NB4 (cell line): Measurements from ENCODE around the gene SSPN.

Source experiments
- DNase-seq: peaks from one replicate; pipeline ENCODE4 v3.0.0; 2010; ENCODE audit warnings: low read depth
- H3K4me3 ChIP-seq: one replicate; pipeline ENCODE4 v1.5.1; 2011; ENCODE audit warnings: mild to moderate bottlenecking, low read depth, low read length, moderate library complexity
- MAX ChIP-seq: IDR thresholded peaks from 2 replicates; pipeline ENCODE4 v1.6.1; 2011; ENCODE audit warnings: low read depth, low read length
- MYC ChIP-seq: IDR thresholded peaks from 2 replicates; pipeline ENCODE4 v1.6.1; 2011; ENCODE audit warnings: low read depth, low read length
- POLR2A ChIP-seq: IDR thresholded peaks from 2 replicates; pipeline ENCODE4 v1.6.1; 2011; ENCODE audit warnings: mild to moderate bottlenecking; ENCODE audit not compliant: insufficient read length; ENCODE audit errors: extremely low read depth
- TF ChIP-seq, protein P1 (sequence below): IDR thresholded peaks from one replicate; pipeline ENCODE4 v1.5.1; 2012; ENCODE audit warnings: low read depth, low read length

The SSPN gene

DNA sequence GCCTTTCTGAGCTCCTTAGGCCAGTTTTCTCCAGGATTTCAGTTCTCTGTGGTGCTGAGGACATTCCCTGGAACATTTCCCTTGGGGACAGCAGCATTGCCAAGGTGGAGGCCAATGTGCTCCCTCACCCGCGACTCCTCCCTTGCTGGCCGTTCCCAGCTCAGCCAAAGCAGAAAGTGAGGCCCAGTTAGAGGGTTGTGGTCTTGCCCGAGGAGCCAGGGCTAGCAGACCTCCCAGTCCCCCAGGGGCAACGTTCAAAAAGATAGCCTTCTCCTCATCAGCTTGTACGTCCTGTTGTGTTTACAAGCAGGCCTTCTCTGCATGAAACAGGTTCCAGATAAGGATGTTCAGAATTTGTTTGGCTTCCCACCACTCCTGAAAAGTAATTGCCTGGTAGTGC is 78.4 kb downstream of the SSPN start:
- no peak overlapping the region for H3K4me3 ChIP-seq
- peak; percentile 90 for DNase-seq
- TF ChIP-seq POLR2A = no peak
- TF ChIP-seq MAX = no peak
- TF ChIP-seq, protein P1, sequence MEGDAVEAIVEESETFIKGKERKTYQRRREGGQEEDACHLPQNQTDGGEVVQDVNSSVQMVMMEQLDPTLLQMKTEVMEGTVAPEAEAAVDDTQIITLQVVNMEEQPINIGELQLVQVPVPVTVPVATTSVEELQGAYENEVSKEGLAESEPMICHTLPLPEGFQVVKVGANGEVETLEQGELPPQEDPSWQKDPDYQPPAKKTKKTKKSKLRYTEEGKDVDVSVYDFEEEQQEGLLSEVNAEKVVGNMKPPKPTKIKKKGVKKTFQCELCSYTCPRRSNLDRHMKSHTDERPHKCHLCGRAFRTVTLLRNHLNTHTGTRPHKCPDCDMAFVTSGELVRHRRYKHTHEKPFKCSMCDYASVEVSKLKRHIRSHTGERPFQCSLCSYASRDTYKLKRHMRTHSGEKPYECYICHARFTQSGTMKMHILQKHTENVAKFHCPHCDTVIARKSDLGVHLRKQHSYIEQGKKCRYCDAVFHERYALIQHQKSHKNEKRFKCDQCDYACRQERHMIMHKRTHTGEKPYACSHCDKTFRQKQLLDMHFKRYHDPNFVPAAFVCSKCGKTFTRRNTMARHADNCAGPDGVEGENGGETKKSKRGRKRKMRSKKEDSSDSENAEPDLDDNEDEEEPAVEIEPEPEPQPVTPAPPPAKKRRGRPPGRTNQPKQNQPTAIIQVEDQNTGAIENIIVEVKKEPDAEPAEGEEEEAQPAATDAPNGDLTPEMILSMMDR = no peak
- no peak for TF ChIP-seq MYC

GRCh38 chr12:26274441-26275312 is 79.3 kb downstream of the SSPN start:
- peak; percentile 100 for DNase-seq
- H3K4me3 ChIP-seq = peak overlapping the region; percentile 51
- TF ChIP-seq POLR2A (peak; percentile 45), MYC (peak; percentile 63; the same call in 1 of the 2 replicates), MAX (peak; percentile 66)
- TF ChIP-seq, protein P1 = peak; percentile 82

- peak; percentile 96 for DNase-seq
- H3K4me3 ChIP-seq = peak overlapping the region; percentile 51
- TF ChIP-seq POLR2A = no peak
- TF ChIP-seq MYC = no peak; the same call in 1 of the 2 replicates
- TF ChIP-seq, protein P1 = no peak
- TF ChIP-seq MAX = peak; percentile 71; the same call in 1 of the 2 replicates
Measured at GRCh38 chr12:26275313-26276131, 80.1 kb downstream of the SSPN start.

DNA sequence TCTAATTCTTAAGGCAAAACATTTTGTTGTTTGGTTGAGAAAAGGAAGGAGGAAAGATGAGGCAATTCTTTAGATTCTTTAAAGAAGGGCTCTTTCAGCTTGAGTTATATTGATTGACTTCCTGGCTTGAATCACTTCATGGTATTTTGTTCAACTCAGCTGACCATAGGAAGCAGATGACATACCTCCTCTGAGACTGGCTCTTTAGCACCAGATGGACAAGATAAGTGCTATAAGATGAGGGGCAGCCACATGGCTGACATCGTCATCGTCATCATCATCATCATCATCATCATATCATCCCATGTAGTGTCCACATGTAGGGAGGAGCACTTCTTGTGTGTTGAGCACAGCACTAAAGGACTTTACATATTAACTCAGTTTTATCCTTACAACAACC is 81.3 kb downstream of the SSPN start:
- DNase-seq = peak; percentile 64
- TF ChIP-seq MAX (peak; percentile 47; the same call in 1 of the 2 replicates), MYC (no peak)
- no peak overlapping the region for H3K4me3 ChIP-seq

GRCh38 chr12:26277506-26278246 is 82.3 kb downstream of the SSPN start:
- DNase-seq = peak; percentile 51
- TF ChIP-seq MYC (no peak), POLR2A (no peak), MAX (no peak)
- TF ChIP-seq, protein P1 = no peak
- no peak overlapping the region for H3K4me3 ChIP-seq
